Measurements from ENCODE around the gene PTCH2. TPM values are rescaled to one million over a fixed set of nuclear protein-coding genes. Genes with fewer than 3 reads are reported as not detected.

PTCH2 gene
- polyA plus RNA-seq, 4 donors, result 4.2 to 11.6 (median 6.2) TPM

- no peak for DNase-seq (ENCODE audit: low read depth in 4 of 4, low spot score in 3 of 4)
Measured at GRCh38 chr1:44785029-44785380, 58.0 kb downstream of the PTCH2 start.

DNA sequence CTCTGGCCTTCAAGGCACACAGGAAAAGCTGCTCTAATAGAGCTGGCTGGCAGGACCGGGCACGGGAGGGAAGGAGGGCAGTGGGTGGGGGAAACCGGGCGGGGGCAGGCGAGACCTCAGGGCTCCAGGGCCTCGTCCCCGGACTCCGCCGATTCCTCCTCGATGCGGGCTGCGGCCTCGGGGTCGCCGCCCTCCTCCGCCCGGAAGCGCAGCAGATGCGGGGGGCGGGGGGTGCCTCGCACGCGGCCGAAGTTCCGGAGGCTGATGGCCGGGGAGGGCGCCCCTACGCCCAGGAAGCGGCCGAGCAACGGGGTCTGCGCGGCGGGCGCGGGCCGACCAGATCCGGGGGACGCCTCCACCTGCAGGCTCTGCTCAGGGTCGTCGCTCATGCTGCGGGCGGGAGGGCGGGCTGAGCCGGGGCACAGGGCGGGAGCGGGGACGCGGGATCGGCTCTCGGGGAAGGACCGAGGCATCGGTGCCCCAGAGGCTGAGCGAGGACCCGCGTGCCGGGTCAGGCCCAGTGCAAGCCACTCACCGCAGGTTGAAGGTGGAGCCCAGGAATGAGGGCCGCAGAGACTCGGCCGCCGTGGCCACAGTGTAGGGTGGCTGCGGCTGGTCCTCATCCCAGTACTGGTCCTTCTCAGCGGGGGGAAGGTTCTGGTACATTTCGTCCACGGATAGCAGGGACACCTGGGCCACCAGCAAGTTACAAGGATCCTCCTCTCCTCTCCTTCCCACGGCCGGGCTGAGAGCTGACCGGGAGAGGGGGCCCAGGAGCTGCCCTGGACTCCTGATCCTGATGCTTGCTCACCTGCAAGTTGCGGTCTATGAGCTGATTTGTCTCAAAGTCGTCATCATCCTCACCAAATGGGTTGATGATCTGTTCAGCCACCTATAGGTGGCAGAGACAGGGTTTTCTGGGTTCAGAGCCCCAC, 58.7 kb downstream of the PTCH2 start:
- no peak for DNase-seq (ENCODE audit: low read depth in 4 of 4, low spot score in 3 of 4)

DNA sequence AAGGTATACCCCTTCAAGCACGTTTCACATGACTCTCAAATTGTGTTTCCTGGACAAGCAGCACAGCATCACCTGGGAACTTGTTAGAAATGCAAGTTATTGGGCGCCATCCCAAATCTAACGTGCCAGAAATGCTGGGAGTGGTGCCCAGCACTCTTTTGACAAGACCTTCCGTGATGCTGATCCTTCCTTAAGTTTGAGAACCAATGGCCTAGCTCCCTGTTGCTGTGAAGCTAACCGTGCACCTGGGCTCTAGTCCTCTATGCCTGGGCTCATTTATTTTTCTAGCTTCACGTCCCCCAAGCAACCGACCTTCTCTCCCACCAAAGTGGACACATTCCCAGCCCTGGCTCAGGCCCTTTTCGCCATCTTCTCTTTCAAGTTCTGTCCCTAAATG, 59.4 kb downstream of the PTCH2 start:
- no peak for DNase-seq (ENCODE audit: low read depth in 4 of 4, low spot score in 3 of 4)

GRCh38 chr1:44780583-44781121, 62.4 kb downstream of the PTCH2 start:
- no peak for DNase-seq (ENCODE audit: low read depth in 4 of 4, low spot score in 3 of 4)

DNA sequence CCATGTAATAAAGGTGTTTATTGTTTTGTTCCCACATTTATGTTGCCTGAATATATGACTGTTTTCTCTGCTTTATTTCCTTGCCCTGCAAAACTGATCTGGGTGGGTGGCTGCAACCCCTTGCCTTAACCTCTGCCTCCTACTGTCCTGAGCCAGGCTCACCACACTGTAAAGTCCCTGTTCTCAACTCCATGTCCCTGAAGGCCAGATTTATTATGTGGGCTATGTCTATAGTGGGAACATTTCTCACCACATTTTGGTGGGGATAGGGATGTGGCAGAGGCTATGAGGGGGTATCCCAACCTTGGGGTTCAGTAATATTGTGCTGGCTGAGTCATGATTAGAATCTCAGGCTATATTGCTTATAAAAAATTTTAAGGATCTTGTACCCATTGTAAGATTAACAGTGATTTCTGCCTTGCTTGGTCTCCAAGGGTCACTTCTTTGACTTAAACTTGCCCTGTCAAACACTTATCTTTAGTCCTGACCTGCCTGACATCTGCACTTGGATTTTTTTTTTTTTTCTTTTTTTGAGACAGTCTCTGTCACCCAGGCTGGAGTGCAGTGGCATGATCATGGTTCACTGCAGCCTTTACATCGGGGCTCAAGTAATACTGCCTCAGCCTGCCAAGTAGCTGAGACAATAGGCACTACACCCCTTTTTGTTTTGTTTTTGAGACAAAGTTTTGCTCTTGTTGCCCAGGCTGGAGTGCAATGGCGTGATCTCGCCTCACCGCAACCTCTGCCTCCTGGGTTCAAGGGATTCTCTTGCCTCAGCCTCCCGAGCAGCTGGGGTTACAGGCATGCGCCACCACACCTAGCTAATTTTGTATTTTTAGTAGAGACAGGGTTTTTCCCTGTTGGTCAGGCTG, 64.1 kb downstream of the PTCH2 start:
- no peak for DNase-seq (ENCODE audit: low read depth in 4 of 4, low spot score in 3 of 4)

DNA sequence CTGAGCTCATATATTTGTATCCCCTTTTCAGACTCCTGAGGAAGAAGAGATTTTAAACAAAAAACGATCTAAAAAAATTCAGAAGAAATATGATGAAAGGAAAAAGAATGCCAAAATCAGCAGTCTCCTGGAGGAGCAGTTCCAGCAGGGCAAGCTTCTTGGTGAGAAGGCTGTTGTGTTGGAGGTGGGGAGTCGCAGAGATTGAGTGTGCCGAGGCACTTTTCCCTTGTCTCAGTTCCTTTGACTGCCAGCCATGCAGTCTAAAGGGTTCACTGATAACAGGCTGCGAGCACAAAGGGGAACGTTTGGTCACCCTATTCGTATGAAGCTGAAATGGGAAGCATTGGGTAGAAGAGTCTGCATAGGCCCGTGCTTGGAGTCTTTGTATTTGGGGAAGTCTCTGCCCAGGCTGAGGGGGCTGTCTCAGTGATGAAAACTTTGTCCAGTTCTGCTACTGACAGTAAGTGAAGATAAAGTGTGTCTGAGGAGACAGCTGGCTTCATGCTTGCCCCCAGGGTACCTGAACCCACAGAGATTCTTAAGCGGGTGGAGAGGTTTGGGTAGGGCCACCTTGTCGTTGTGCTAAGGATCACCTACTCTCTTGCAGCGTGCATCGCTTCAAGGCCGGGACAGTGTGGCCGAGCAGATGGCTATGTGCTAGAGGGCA, 65.0 kb downstream of the PTCH2 start:
- DNase-seq (ENCODE audit: low read depth in 4 of 4, low spot score in 3 of 4), result no peak

- DNase-seq (ENCODE audit: low read depth in 4 of 4, low spot score in 3 of 4), result no peak
Measured at GRCh38 chr1:44777547-44777946, 65.5 kb downstream of the PTCH2 start.

- DNase-seq (ENCODE audit: low read depth in 4 of 4, low spot score in 3 of 4), result no peak
Measured at GRCh38 chr1:44776730-44777068, 66.4 kb downstream of the PTCH2 start.

- DNase-seq (ENCODE audit: low read depth in 4 of 4, low spot score in 3 of 4), result no peak
Measured at GRCh38 chr1:44775930-44776729, 66.9 kb downstream of the PTCH2 start.

- DNase-seq (ENCODE audit: low read depth in 4 of 4, low spot score in 3 of 4), result peak; percentile 90 to 93 (median 92)
Measured at GRCh38 chr1:44775078-44775929, 67.7 kb downstream of the PTCH2 start, which contains the start of gene RPS8. TSS of gene RPS8 (plus strand) at chr1:44775540. CDS start at chr1:44775597, 57 bp downstream.

Other genes starting within 250 kb of the PTCH2 start
- gene TMEM53, start 168.8 kb downstream of the PTCH2 start, polyA plus RNA-seq (ENCODE audit: insufficient read length in 4 of 4), result 10 to 100 TPM in 2 of 4 donors, 1 to 10 TPM in 2; 8.0 to 13.0 (median 11.1) TPM
- 1 to 10 TPM; 1.5 to 9.6 (median 7.1) TPM for gene ARMH1, start 168.5 kb downstream of the PTCH2 start, polyA plus RNA-seq (ENCODE audit: insufficient read length in 4 of 4)
- not detected for gene RNU5D-1, start 112.1 kb downstream of the PTCH2 start, polyA plus RNA-seq (ENCODE audit: insufficient read length in 4 of 4)
- gene KIF2C, start 103.4 kb downstream of the PTCH2 start, polyA plus RNA-seq (ENCODE audit: insufficient read length in 4 of 4), result 10 to 100 TPM; 20.3 to 29.5 (median 24.4) TPM
- gene RPS8, start 67.7 kb downstream of the PTCH2 start, polyA plus RNA-seq (ENCODE audit: insufficient read length in 4 of 4), result 1,000 to 10,000 TPM; 2,208 to 2,473 (median 2,326) TPM
- gene BEST4, start 55.1 kb downstream of the PTCH2 start, polyA plus RNA-seq (ENCODE audit: insufficient read length in 4 of 4), result 1 to 10 TPM in 1 of 4 donors, under 1 TPM in 3; 0.50 to 1.0 (median 0.69) TPM
- gene PLK3, start 42.9 kb downstream of the PTCH2 start, polyA plus RNA-seq (ENCODE audit: insufficient read length in 4 of 4), result 10 to 100 TPM in 1 of 4 donors, 1 to 10 TPM in 3; 5.9 to 16.1 (median 7.3) TPM
- gene DYNLT4, start 35.9 kb downstream of the PTCH2 start, polyA plus RNA-seq (ENCODE audit: insufficient read length in 4 of 4), result under 1 TPM in 1 of 4 donors, not detected in 3; 0.30 TPM
- gene BTBD19, start 34.7 kb downstream of the PTCH2 start, polyA plus RNA-seq (ENCODE audit: insufficient read length in 4 of 4), result 10 to 100 TPM in 3 of 4 donors, 1 to 10 TPM in 1; 9.5 to 19.3 (median 12.7) TPM
- gene EIF2B3, start 143.3 kb upstream of the PTCH2 start, polyA plus RNA-seq (ENCODE audit: insufficient read length in 4 of 4), result 10 to 100 TPM; 31.6 to 37.0 (median 33.0) TPM
- 10 to 100 TPM; 29.1 to 35.7 (median 33.2) TPM for gene HECTD3, start 168.1 kb upstream of the PTCH2 start, polyA plus RNA-seq (ENCODE audit: insufficient read length in 4 of 4)
- 100 to 1,000 TPM; 101 to 117 (median 104) TPM for gene UROD, start 169.0 kb upstream of the PTCH2 start, polyA plus RNA-seq (ENCODE audit: insufficient read length in 4 of 4)

Measured in left renal pelvis (tissue), 4 donors.